Endodermal cell (in vitro differentiated cells): Measurements from ENCODE around the gene DNMT3A. TPM values are rescaled to one million over a fixed set of nuclear protein-coding genes. Genes with fewer than 3 reads are reported as not detected.
A peak's percentile ranks its signal among the peaks of the same experiment; 100 is the strongest.

Source experiments
- DNase-seq: peaks from one replicate; pipeline ENCODE4 v3.0.0-alpha.2; 2017
- H3K27ac ChIP-seq: 2 replicates; pipeline ENCODE4 v1.5.1; 2013; ENCODE audit warnings: mild to moderate bottlenecking, low read depth, low read length, moderate library complexity
- H3K27me3 ChIP-seq: 2 replicates; pipeline ENCODE4 v1.6.1; 2013; ENCODE audit warnings: mild to moderate bottlenecking, low read length, moderate library complexity; ENCODE audit not compliant: insufficient read depth, control insufficient read depth, poor library complexity, severe bottlenecking
- H3K36me3 ChIP-seq: 2 replicates; pipeline ENCODE4 v1.7.0; 2013; ENCODE audit warnings: mild to moderate bottlenecking, low read length, moderate library complexity; ENCODE audit not compliant: control insufficient read depth, insufficient read depth
- H3K4me1 ChIP-seq: one replicate; pipeline ENCODE4 v1.7.0; 2013; ENCODE audit warnings: low read length; ENCODE audit not compliant: control insufficient read depth, insufficient read depth
- H3K4me3 ChIP-seq: 2 replicates; pipeline ENCODE4 v1.5.1; 2013; ENCODE audit warnings: mild to moderate bottlenecking, low read length, moderate library complexity
- H3K9ac ChIP-seq: 2 replicates; pipeline ENCODE4 v1.6.1; 2013; ENCODE audit warnings: mild to moderate bottlenecking, low read length, moderate library complexity; ENCODE audit not compliant: poor library complexity, severe bottlenecking; ENCODE audit errors: extremely low read depth
- H3K9me3 ChIP-seq: 2 replicates; pipeline ENCODE4 v1.6.1; 2013; ENCODE audit warnings: mild to moderate bottlenecking, low read length, moderate library complexity; ENCODE audit not compliant: control insufficient read depth
- H3K27ac Mint-ChIP-seq: 2 replicates; pipeline ENCODE4 v1.8.0; 2020; ENCODE audit warnings: mixed read lengths
- H3K27me3 Mint-ChIP-seq: 2 replicates; pipeline ENCODE4 v1.8.0; 2021; ENCODE audit warnings: mild to moderate bottlenecking, mixed read lengths; ENCODE audit not compliant: insufficient read depth
- H3K36me3 Mint-ChIP-seq: 2 replicates; pipeline ENCODE4 v1.8.0; 2020; ENCODE audit warnings: low read depth, mixed read lengths
- H3K4me1 Mint-ChIP-seq: 2 replicates; pipeline ENCODE4 v1.8.0; 2020; ENCODE audit warnings: mixed read lengths
- H3K4me3 Mint-ChIP-seq: 2 replicates; pipeline ENCODE4 v1.8.0; 2020; ENCODE audit warnings: mild to moderate bottlenecking, moderate library complexity, mixed read lengths
- H3K9me3 Mint-ChIP-seq: 2 replicates; pipeline ENCODE4 v1.8.0; 2020; ENCODE audit warnings: mild to moderate bottlenecking, mixed read lengths
- CTCF ChIP-seq: fragments of 200-600 bp; sonication (generic); conservative IDR thresholded peaks from 2 replicates; pipeline ENCODE4 v1.5.0; 2021; ENCODE audit warnings: antibody characterized with exemption, mild to moderate bottlenecking
- WGBS, 2 experiments: methylation state at CpG; one replicate each; pipeline versions ENCODE4 v1.1.5 to v1.1.7; 2013; ENCODE audit warnings: missing lambda C conversion rate in 2 of 2, mixed read lengths in 1 of 2; ENCODE audit not compliant: insufficient coverage in 1 of 2, insufficient read length in 1 of 2; 5-methylcytosine and 5-hydroxymethylcytosine counted together
- total RNA-seq, 2 donors: library from RNA; stranded (reverse); fragmentation: NEBNext Ultra II Directional in 1 of 2; extraction: Animal tissue kit (Norgen Biotek cat#: 25700) in 1 of 2; gene quantifications; 2 replicates in 1 of 2; 3 replicates in 1 of 2; pipeline ENCODE4 v1.2.1, GENCODE V29; 2021

DNMT3A gene
- total RNA-seq, 2 donors from 2014 or later, result 124 to 139 TPM

- no peaks in the 10 kb centered on the region for H3K36me3 ChIP-seq
- peaks cover 20% of the 10 kb centered on the region for H3K27me3 ChIP-seq
- H3K9ac ChIP-seq, result no peak overlapping the region
- 93 to 94% methylated on average over 6 to 7 of the region's 7 CpGs for WGBS, 2 experiments
- H3K27ac ChIP-seq, result no peak overlapping the region
- Mint-ChIP-seq H3K9me3 (no peaks in the 10 kb centered on the region), H3K4me3 (no peak overlapping the region), H3K4me1 (peaks cover 7% of the 10 kb centered on the region), H3K36me3 (no peaks in the 10 kb centered on the region), H3K27ac (no peak overlapping the region), H3K27me3 (peaks cover 49% of the 10 kb centered on the region)
- no peaks in the 10 kb centered on the region for H3K4me1 ChIP-seq
- no peak for TF ChIP-seq CTCF
- H3K9me3 ChIP-seq, result no peaks in the 10 kb centered on the region
- DNase-seq, result peak; percentile 37
- no peak overlapping the region for H3K4me3 ChIP-seq
Observed at GRCh38 chr2:25363733-25364132, 22.0 kb upstream of the DNMT3A start.

GRCh38 chr2:25362434-25363145 is 20.9 kb upstream of the DNMT3A start:
- no peaks in the 10 kb centered on the region for H3K36me3 ChIP-seq
- H3K27ac Mint-ChIP-seq, result no peak overlapping the region
- WGBS, 2 experiments, result 91% methylated on average over 11 to 21 of the region's 21 CpGs
- no peaks in the 10 kb centered on the region for H3K36me3 Mint-ChIP-seq
- no peak for TF ChIP-seq CTCF
- no peak overlapping the region for H3K27ac ChIP-seq
- peaks cover 53% of the 10 kb centered on the region for H3K27me3 Mint-ChIP-seq
- no peak overlapping the region for H3K9ac ChIP-seq
- H3K4me1 Mint-ChIP-seq, result peaks cover 7% of the 10 kb centered on the region
- peak overlapping the region; percentile 0 for H3K4me3 Mint-ChIP-seq
- peak; percentile 54 for DNase-seq
- peak overlapping the region; percentile 3 for H3K4me3 ChIP-seq
- H3K27me3 ChIP-seq, result peaks cover 20% of the 10 kb centered on the region
- no peaks in the 10 kb centered on the region for H3K4me1 ChIP-seq
- H3K9me3 ChIP-seq, result no peaks in the 10 kb centered on the region
- no peaks in the 10 kb centered on the region for H3K9me3 Mint-ChIP-seq

GRCh38 chr2:25362049-25362433 is 20.3 kb upstream of the DNMT3A start:
- no peak overlapping the region for H3K9ac ChIP-seq
- Mint-ChIP-seq H3K9me3 (no peaks in the 10 kb centered on the region), H3K27ac (no peak overlapping the region), H3K4me3 (peak overlapping the region; percentile 0), H3K27me3 (peaks cover 53% of the 10 kb centered on the region), H3K36me3 (no peaks in the 10 kb centered on the region), H3K4me1 (peaks cover 7% of the 10 kb centered on the region)
- 0 to 2% methylated on average over 1 to 16 of the region's 16 CpGs for WGBS, 2 experiments
- H3K27ac ChIP-seq, result no peak overlapping the region
- H3K4me3 ChIP-seq, result peak overlapping the region; percentile 3
- no peaks in the 10 kb centered on the region for H3K9me3 ChIP-seq
- DNase-seq, result peak; percentile 99
- peaks cover 20% of the 10 kb centered on the region for H3K27me3 ChIP-seq
- peak; percentile 98 for TF ChIP-seq CTCF
- no peaks in the 10 kb centered on the region for H3K4me1 ChIP-seq
- H3K36me3 ChIP-seq, result no peaks in the 10 kb centered on the region
